SH-SY5Y (cell line): ENCODE measurements around the gene MORN1.

Experiments used
- GATA2 ChIP-seq: IDR thresholded peaks from 2 replicates; pipeline ENCODE4 v1.6.1; 2011; ENCODE audit warnings: mild to moderate bottlenecking, low read depth, low read length
- GATA3 ChIP-seq: IDR thresholded peaks from 2 replicates; pipeline ENCODE4 v1.6.1; 2011; ENCODE audit warnings: low read depth, mild to moderate bottlenecking, low read length, moderate library complexity

DNA sequence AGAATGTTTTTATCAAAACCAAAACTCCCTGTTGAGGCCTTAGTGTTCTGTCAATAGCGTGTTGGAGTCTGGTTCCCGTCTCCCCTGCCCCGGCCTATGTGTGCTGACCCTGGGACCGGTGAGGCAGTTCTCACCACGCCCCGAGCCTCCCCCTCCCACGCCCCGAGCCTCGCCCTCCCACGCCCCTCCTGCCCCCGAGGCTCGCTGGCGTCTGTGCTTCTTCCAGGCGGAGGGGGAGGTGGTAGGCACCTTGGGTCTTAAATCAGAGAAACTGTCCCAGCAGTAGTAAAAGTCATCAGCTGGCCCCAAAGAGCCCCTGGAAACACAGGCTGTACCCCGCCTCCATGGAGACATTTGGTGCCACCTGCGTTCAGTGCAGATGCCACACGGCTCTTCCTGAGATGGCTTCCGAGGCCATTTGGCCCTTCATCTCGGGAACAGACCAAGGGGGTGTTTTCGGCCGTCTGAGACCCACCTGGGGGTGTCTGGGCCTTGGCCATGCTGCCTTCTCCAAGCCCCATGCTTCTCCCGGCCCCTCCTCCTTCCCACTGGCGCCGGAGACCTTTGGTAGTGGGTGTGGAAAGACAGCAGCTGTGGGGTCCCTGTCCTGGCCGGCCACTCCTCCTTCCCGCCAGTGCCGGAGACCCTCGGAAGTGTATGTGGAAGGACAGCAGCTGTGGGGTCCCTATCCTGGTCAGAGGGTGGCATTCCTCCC is 118.5 kb downstream of the MORN1 start:
- TF ChIP-seq GATA2 (no peak), GATA3 (no peak)
